Naive thymus-derived CD8-positive, alpha-beta T cell (primary cell): ENCODE results near the gene PHACTR4. TPM values are rescaled to one million over a fixed set of nuclear protein-coding genes. Genes with fewer than 3 reads are reported as not detected.
"Not testable (repeated sequence)": the region's sequence is repeated elsewhere in the genome, so short reads cannot be mapped to it uniquely, and the experiment has no call there.

Source experiments
- ATAC-seq, 2 donors: fragments of 150-1000 bp; cut with Tn5 transposase in 1 of 2; sonication (Bioruptor Pico), chemical (Tn5 transposase) in 1 of 2; 1 replicate in 1 of 2; 2 replicates in 1 of 2; pipeline ENCODE4 v1.10.0; 2021; ENCODE audit warnings: mild to moderate bottlenecking in 2 of 2, moderate library complexity in 2 of 2
- POLR2A ChIA-PET: fragments of 350-600 bp; sonication (Branson Sonifier 250); formaldehyde crosslinking; loops from one replicate; lab custom pipeline; 2021; ENCODE audit warnings: antibody characterized with exemption; lab: Charles Lee
- DNase-seq, 10 donors: peaks; one replicate each; pipeline versions ENCODE4 v3.0.0 to v3.0.0-alpha.2; 2020 to 2022
- H3K27ac Mint-ChIP-seq, 10 donors: one replicate each; pipeline ENCODE4 v1.8.0; 2020 to 2022; ENCODE audit warnings: mild to moderate bottlenecking in 10 of 10, mixed read lengths in 10 of 10, moderate library complexity in 4 of 10, inconsistent platforms in 1 of 10
- H3K27me3 Mint-ChIP-seq, 5 donors: one replicate each; pipeline ENCODE4 v1.8.0; 2021 to 2022; ENCODE audit warnings: mixed read lengths in 5 of 5
- H3K36me3 Mint-ChIP-seq, 3 donors: one replicate each; pipeline ENCODE4 v1.8.0; 2020 to 2022; ENCODE audit warnings: mixed read lengths in 3 of 3, mild to moderate bottlenecking in 2 of 3, inconsistent platforms in 1 of 3
- H3K4me1 Mint-ChIP-seq, 4 donors: one replicate each; pipeline ENCODE4 v1.8.0; 2021 to 2022; ENCODE audit warnings: mixed read lengths in 4 of 4
- H3K4me3 Mint-ChIP-seq, 10 donors: one replicate each; pipeline ENCODE4 v1.8.0; 2020 to 2022; ENCODE audit warnings: mild to moderate bottlenecking in 10 of 10, mixed read lengths in 10 of 10, moderate library complexity in 6 of 10, inconsistent platforms in 1 of 10
- H3K9me3 Mint-ChIP-seq, 9 donors: one replicate each; pipeline ENCODE4 v1.8.0; 2020 to 2022; ENCODE audit warnings: mixed read lengths in 9 of 9, mild to moderate bottlenecking in 3 of 9, inconsistent platforms in 1 of 9, moderate library complexity in 1 of 9
- polyA plus RNA-seq, 3 donors: library from polyadenylated mRNA; unstranded; fragments of 300-500 nt; fragmentation: Illumina TruSeq; gene quantifications; one replicate each; pipeline ENCODE4 v1.2.3, GENCODE V29; 2021
- total RNA-seq, 8 experiments: library from RNA in 2 of 8; stranded (reverse) in 2 of 8; gene quantifications; one replicate each; pipeline ENCODE4 v1.2.3 and lab custom pipeline; 2021 to 2026

PHACTR4 gene
- total and polyA plus RNA-seq, 5 experiments from 2014 or later = 5.4 to 30.1 (median 20.2) TPM

GRCh38 chr1:28437924-28438699 is 68.6 kb downstream of the PHACTR4 start:
- DNase-seq (no peak), ATAC-seq (no peak)
- peaks cover 0 to 11% (median 0%) of the 10 kb centered on the region in 3 donors for H3K36me3 Mint-ChIP-seq
- H3K27me3 Mint-ChIP-seq = no peaks in the 10 kb centered on the region
- no peaks in the 10 kb centered on the region for H3K9me3 Mint-ChIP-seq
- POLR2A ChIA-PET = no interaction called here
- peak overlapping the region in 1 of 10 donors; percentile 24 for H3K4me3 Mint-ChIP-seq
- H3K27ac Mint-ChIP-seq = peak overlapping the region in 6 of 10 donors; percentile 3 to 82 (median 28)
- peaks cover 4 to 13% (median 10%) of the 10 kb centered on the region in 4 donors for H3K4me1 Mint-ChIP-seq

GRCh38 chr1:28439320-28439719 is 69.8 kb downstream of the PHACTR4 start:
- Mint-ChIP-seq H3K36me3 (peaks cover 0 to 17% (median 4%) of the 10 kb centered on the region in 3 donors), H3K27ac (no peak overlapping the region), H3K9me3 (peaks cover 0 to 4% (median 0%) of the 10 kb centered on the region in 9 donors), H3K4me1 (peaks cover 6 to 13% (median 10%) of the 10 kb centered on the region in 4 donors), H3K4me3 (no peak overlapping the region), H3K27me3 (no peaks in the 10 kb centered on the region)
- ATAC-seq = no peak
- no peak for DNase-seq
- POLR2A ChIA-PET = no interaction called here

- ATAC-seq (no peak), DNase-seq (no peak)
- peaks cover 8 to 15% (median 13%) of the 10 kb centered on the region in 4 donors for H3K4me1 Mint-ChIP-seq
- POLR2A ChIA-PET = no interaction called here
- H3K36me3 Mint-ChIP-seq = peaks cover 4 to 16% (median 5%) of the 10 kb centered on the region in 3 donors
- no peak overlapping the region for H3K4me3 Mint-ChIP-seq
- no peaks in the 10 kb centered on the region for H3K27me3 Mint-ChIP-seq
- peaks cover 0 to 4% (median 0%) of the 10 kb centered on the region in 9 donors for H3K9me3 Mint-ChIP-seq
- no peak overlapping the region for H3K27ac Mint-ChIP-seq
These were observed 72.1 kb downstream of the PHACTR4 start for GRCh38 chr1:28441674-28442073.

- POLR2A ChIA-PET = no interaction called here
- ATAC-seq = no peak
- H3K4me3 Mint-ChIP-seq = no peak overlapping the region
- H3K4me1 Mint-ChIP-seq = peaks cover 11 to 13% (median 12%) of the 10 kb centered on the region in 4 donors
- DNase-seq = no peak
- H3K27ac Mint-ChIP-seq = peak overlapping the region in 2 of 10 donors; percentile 4 to 56
- peaks cover 4 to 18% (median 5%) of the 10 kb centered on the region in 3 donors for H3K36me3 Mint-ChIP-seq
- H3K27me3 Mint-ChIP-seq = no peaks in the 10 kb centered on the region
- peaks cover 0 to 4% (median 0%) of the 10 kb centered on the region in 9 donors for H3K9me3 Mint-ChIP-seq
These were observed 74.0 kb downstream of the PHACTR4 start for GRCh38 chr1:28443550-28443949.

GRCh38 chr1:28447679-28448078 is 78.1 kb downstream of the PHACTR4 start:
- Mint-ChIP-seq H3K9me3 (peaks cover 0 to 4% (median 0%) of the 10 kb centered on the region in 9 donors), H3K4me1 (peaks cover 16 to 27% (median 18%) of the 10 kb centered on the region in 4 donors), H3K27ac (peak overlapping the region in 2 of 10 donors; percentile 15 to 87), H3K4me3 (no peak overlapping the region), H3K27me3 (no peaks in the 10 kb centered on the region), H3K36me3 (peaks cover 4 to 18% (median 5%) of the 10 kb centered on the region in 3 donors)
- POLR2A ChIA-PET = no interaction called here
- no peak for DNase-seq
- no peak for ATAC-seq

- H3K27ac Mint-ChIP-seq = peak overlapping the region in 4 of 10 donors; percentile 31 to 87 (median 44)
- not testable (repeated sequence) for H3K4me3 Mint-ChIP-seq, DNase-seq, ATAC-seq, H3K9me3 Mint-ChIP-seq, H3K27me3 Mint-ChIP-seq
- POLR2A ChIA-PET = interaction anchor here (0.7 kb wide), 1 partner anchor 734 kb away, joined by 5 read pairs; the partner anchor contains the start of gene SRSF4
- peaks cover 13 to 27% (median 18%) of the 10 kb centered on the region in 4 donors for H3K4me1 Mint-ChIP-seq
- peaks cover 4 to 19% (median 6%) of the 10 kb centered on the region in 3 donors for H3K36me3 Mint-ChIP-seq
These were observed 78.6 kb downstream of the PHACTR4 start for GRCh38 chr1:28448094-28448611.

- ATAC-seq = peak in 1 of 2 donors; percentile 81
- H3K4me1 Mint-ChIP-seq = peaks cover 14 to 27% (median 20%) of the 10 kb centered on the region in 4 donors
- H3K27me3 Mint-ChIP-seq = no peaks in the 10 kb centered on the region
- H3K9me3 Mint-ChIP-seq = no peaks in the 10 kb centered on the region
- peak in 2 of 10 donors; percentile 8 to 17 for DNase-seq
- H3K27ac Mint-ChIP-seq = peak overlapping the region in 6 of 10 donors; percentile 4 to 63 (median 49)
- H3K36me3 Mint-ChIP-seq = peaks cover 0 to 23% (median 10%) of the 10 kb centered on the region in 3 donors
- H3K4me3 Mint-ChIP-seq = no peak overlapping the region
- POLR2A ChIA-PET = no interaction called here
These were observed 80.4 kb downstream of the PHACTR4 start for GRCh38 chr1:28449904-28450303.

- Mint-ChIP-seq H3K27me3 (no peaks in the 10 kb centered on the region), H3K4me3 (no peak overlapping the region), H3K9me3 (no peaks in the 10 kb centered on the region), H3K27ac (no peak overlapping the region), H3K36me3 (peaks cover 0 to 19% (median 10%) of the 10 kb centered on the region in 3 donors), H3K4me1 (peaks cover 14 to 30% (median 23%) of the 10 kb centered on the region in 4 donors)
- POLR2A ChIA-PET = no interaction called here
- ATAC-seq (peak in 1 of 2 donors; percentile 23), DNase-seq (no peak)
These were observed 81.0 kb downstream of the PHACTR4 start for GRCh38 chr1:28450561-28450960.

- no peaks in the 10 kb centered on the region for H3K9me3 Mint-ChIP-seq
- peak overlapping the region in 2 of 10 donors; percentile 43 to 50 for H3K27ac Mint-ChIP-seq
- H3K27me3 Mint-ChIP-seq = no peaks in the 10 kb centered on the region
- ATAC-seq (no peak), DNase-seq (no peak)
- no peak overlapping the region for H3K4me3 Mint-ChIP-seq
- peaks cover 15 to 34% (median 26%) of the 10 kb centered on the region in 4 donors for H3K4me1 Mint-ChIP-seq
- peaks cover 0 to 19% (median 9%) of the 10 kb centered on the region in 3 donors for H3K36me3 Mint-ChIP-seq
- POLR2A ChIA-PET = no interaction called here
These were observed 81.5 kb downstream of the PHACTR4 start for GRCh38 chr1:28451011-28451410.

- no peak for DNase-seq
- ATAC-seq = no peak
- Mint-ChIP-seq H3K27me3 (no peaks in the 10 kb centered on the region), H3K4me3 (no peak overlapping the region), H3K9me3 (no peaks in the 10 kb centered on the region), H3K27ac (peak overlapping the region in 3 of 10 donors; percentile 1 to 24 (median 23)), H3K36me3 (peaks cover 0 to 41% (median 11%) of the 10 kb centered on the region in 3 donors), H3K4me1 (peaks cover 8 to 18% (median 12%) of the 10 kb centered on the region in 4 donors)
- POLR2A ChIA-PET = no interaction called here
These were observed 86.5 kb downstream of the PHACTR4 start for GRCh38 chr1:28456078-28456477.

GRCh38 chr1:28457678-28458077 is 88.1 kb downstream of the PHACTR4 start:
- Mint-ChIP-seq H3K27me3 (no peaks in the 10 kb centered on the region), H3K4me3 (no peak overlapping the region), H3K27ac (no peak overlapping the region), H3K36me3 (peaks cover 0 to 49% (median 12%) of the 10 kb centered on the region in 3 donors), H3K9me3 (no peaks in the 10 kb centered on the region), H3K4me1 (peaks cover 8 to 18% (median 11%) of the 10 kb centered on the region in 4 donors)
- DNase-seq (no peak), ATAC-seq (no peak)
- POLR2A ChIA-PET = no interaction called here

GRCh38 chr1:28458237-28459228 is 89.0 kb downstream of the PHACTR4 start:
- Mint-ChIP-seq H3K27me3 (no peaks in the 10 kb centered on the region), H3K9me3 (no peaks in the 10 kb centered on the region), H3K4me3 (no peak overlapping the region), H3K36me3 (peaks cover 0 to 51% (median 8%) of the 10 kb centered on the region in 3 donors), H3K4me1 (peaks cover 6 to 13% (median 11%) of the 10 kb centered on the region in 4 donors), H3K27ac (peak overlapping the region in 1 of 10 donors; percentile 62)
- ATAC-seq (no peak), DNase-seq (no peak)
- POLR2A ChIA-PET = no interaction called here
